Ascending aorta (tissue), 2 donors: ENCODE results near the gene AGAP1. TPM values are rescaled to one million over a fixed set of nuclear protein-coding genes. Genes with fewer than 3 reads are reported as not detected.
"Not testable (repeated sequence)": the region's sequence is repeated elsewhere in the genome, so short reads cannot be mapped to it uniquely, and the experiment has no call there.

ENCODE experiments used
- DNase-seq, 2 donors: peaks; one replicate each; pipeline ENCODE4 v3.0.0-alpha.2; 2019; ENCODE audit warnings: low spot score in 2 of 2
- H3K27ac ChIP-seq, 2 donors: fragments of 200-600 bp; sonication (generic); one replicate each; pipeline ENCODE4 v1.5.1; 2016 to 2017; ENCODE audit warnings: mild to moderate bottlenecking in 1 of 2
- H3K27me3 ChIP-seq: fragments of 200-600 bp; sonication (generic); one replicate; pipeline ENCODE4 v1.5.1; 2017
- H3K36me3 ChIP-seq, 2 donors: fragments of 200-600 bp; sonication (generic); one replicate each; pipeline ENCODE4 v1.5.1; 2016
- H3K4me1 ChIP-seq, 2 donors: fragments of 200-600 bp; sonication (generic); one replicate each; pipeline ENCODE4 v1.5.1; 2016 to 2017; ENCODE audit warnings: mild to moderate bottlenecking in 1 of 2
- H3K4me3 ChIP-seq, 2 donors: fragments of 200-600 bp; sonication (generic); one replicate each; pipeline ENCODE4 v1.5.1; 2016 to 2017; ENCODE audit warnings: mild to moderate bottlenecking in 1 of 2
- H3K9me3 ChIP-seq, 2 donors: fragments of 200-600 bp; sonication (generic); one replicate each; pipeline ENCODE4 v1.5.1; 2016
- intact Hi-C: fragments of 100-400 bp; cut with DNase I; formaldehyde crosslinking; loops from one replicate; pipeline ENCODE4 v1.15.1; 2023
- total RNA-seq: library from RNA; depleted of rRNA; stranded (reverse); fragments of >200 nt; gene quantifications from one replicate; pipeline ENCODE4 v1.1.0, GENCODE V29; 2016
- TF ChIP-seq, protein P1 (sequence below), 3 experiments: fragments of 200-600 bp in 2 of 3; fragments of 450-650 bp in 1 of 3; sonication (generic) in 2 of 3; IDR thresholded peaks; one replicate each; pipeline ENCODE4 v1.5.1; 2016 to 2019; ENCODE audit warnings: antibody characterized with exemption in 3 of 3, mild to moderate bottlenecking in 1 of 3, moderate library complexity in 1 of 3

Gene AGAP1
- total RNA-seq, 1 donor from 2014 or later = 19.7 TPM

DNA sequence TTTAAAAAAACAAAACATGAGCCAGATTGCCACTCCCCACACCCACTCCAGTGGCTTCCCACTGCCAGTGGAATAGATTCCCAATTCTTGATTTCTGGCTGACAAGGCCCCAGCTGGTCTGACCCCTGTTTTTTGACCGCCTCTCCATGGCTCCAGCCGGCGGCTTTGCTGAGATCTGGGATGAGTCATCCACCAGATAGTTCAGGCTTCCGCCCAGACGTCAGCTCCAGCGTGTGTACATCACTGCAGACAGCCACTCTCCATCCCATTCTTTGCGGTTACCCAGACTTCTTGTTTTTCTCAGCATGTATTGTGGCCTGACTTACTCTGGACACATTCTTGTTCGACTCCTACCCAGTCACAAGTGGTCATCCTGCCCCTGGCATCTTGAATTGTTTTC, 446.5 kb downstream of the AGAP1 start:
- H3K36me3 ChIP-seq = no peaks in the 10 kb centered on the region
- DNase-seq = no peak
- no peaks in the 10 kb centered on the region for H3K4me1 ChIP-seq
- intact Hi-C loops = no loop called here
- TF ChIP-seq, protein P1, sequence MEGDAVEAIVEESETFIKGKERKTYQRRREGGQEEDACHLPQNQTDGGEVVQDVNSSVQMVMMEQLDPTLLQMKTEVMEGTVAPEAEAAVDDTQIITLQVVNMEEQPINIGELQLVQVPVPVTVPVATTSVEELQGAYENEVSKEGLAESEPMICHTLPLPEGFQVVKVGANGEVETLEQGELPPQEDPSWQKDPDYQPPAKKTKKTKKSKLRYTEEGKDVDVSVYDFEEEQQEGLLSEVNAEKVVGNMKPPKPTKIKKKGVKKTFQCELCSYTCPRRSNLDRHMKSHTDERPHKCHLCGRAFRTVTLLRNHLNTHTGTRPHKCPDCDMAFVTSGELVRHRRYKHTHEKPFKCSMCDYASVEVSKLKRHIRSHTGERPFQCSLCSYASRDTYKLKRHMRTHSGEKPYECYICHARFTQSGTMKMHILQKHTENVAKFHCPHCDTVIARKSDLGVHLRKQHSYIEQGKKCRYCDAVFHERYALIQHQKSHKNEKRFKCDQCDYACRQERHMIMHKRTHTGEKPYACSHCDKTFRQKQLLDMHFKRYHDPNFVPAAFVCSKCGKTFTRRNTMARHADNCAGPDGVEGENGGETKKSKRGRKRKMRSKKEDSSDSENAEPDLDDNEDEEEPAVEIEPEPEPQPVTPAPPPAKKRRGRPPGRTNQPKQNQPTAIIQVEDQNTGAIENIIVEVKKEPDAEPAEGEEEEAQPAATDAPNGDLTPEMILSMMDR (IDR thresholded peaks at IDR 0.05) = no peak
- no peaks in the 10 kb centered on the region for H3K27me3 ChIP-seq
- H3K4me3 ChIP-seq = no peak overlapping the region
- no peaks in the 10 kb centered on the region for H3K9me3 ChIP-seq
- no peak overlapping the region for H3K27ac ChIP-seq

DNA sequence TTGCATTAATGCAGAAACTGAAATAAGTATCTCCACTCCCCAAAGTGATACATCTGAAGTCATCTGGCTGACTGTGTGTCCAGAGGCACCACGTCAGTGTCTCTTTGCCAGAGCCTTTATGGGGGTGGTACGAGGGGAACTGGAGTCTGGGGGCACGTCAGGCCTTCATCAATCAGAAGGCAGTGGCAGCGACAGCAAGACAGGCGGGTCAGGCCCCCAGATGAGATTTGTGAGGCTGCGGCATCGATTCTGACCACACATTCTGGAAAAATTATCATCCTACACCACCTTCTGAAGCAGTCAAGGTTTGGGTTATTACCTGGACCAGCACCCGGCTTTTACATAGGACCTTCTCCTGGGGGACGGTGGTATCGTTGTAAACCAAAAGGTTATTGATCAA, 450.7 kb downstream of the AGAP1 start:
- no peak for DNase-seq
- no peaks in the 10 kb centered on the region for H3K4me1 ChIP-seq
- intact Hi-C loops = no loop called here
- TF ChIP-seq, protein P1 (IDR thresholded peaks at IDR 0.05) = no peak
- H3K4me3 ChIP-seq = no peak overlapping the region
- no peaks in the 10 kb centered on the region for H3K27me3 ChIP-seq
- no peaks in the 10 kb centered on the region for H3K36me3 ChIP-seq
- no peaks in the 10 kb centered on the region for H3K9me3 ChIP-seq
- H3K27ac ChIP-seq = no peak overlapping the region

DNA sequence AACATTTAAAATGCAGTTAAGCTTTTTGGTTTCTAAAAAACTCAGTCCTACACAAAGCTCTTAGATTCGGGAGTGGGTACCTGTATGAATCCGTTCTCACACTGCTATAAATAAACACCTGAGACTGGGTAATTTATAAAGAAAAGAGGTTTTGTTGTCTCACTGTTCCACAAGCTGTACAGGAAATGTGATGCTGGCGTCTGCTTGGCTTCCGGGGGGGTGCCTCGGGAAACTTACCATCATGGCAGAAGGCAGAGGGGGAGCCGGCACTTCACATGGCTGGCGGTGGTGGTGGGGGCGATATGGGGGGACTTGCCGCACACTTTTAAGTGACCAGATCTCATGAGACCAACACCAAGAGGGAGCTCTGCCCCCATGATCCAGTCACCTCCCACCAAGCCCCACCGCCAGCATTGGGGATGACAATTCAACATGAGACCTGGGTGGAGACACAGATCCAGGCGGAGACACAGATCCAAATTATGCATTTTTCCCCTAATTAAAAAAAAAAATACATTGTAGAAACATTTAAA, 451.8 kb downstream of the AGAP1 start:
- Histone ChIP-seq H3K27me3 (no peaks in the 10 kb centered on the region), H3K27ac (no peak overlapping the region), H3K4me1 (no peaks in the 10 kb centered on the region), H3K4me3 (no peak overlapping the region), H3K36me3 (no peaks in the 10 kb centered on the region), H3K9me3 (no peaks in the 10 kb centered on the region)
- DNase-seq = no peak
- intact Hi-C loops = no loop called here
- TF ChIP-seq, protein P1 (IDR thresholded peaks at IDR 0.05) = no peak

DNA sequence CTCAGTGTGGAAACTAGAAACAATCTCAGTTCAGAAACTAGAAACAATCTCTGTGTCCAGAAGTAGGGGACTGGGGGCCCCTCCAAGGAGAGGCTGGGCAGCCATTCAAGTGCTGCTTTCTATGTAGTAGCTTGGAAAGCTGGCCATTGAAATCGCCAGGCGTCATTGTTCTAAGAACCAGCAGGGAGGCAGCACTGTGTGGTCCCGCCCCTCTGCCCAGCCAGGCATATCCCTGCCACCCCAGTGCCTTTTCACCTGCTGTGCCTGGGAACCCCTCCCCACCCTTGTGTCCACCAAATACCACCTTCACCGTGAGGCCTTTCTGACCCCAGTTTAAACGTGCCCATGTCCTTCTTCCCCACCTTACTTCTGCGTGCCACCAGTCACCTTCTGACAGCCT, 452.7 kb downstream of the AGAP1 start:
- H3K27me3 ChIP-seq = no peaks in the 10 kb centered on the region
- H3K27ac ChIP-seq = no peak overlapping the region
- no peaks in the 10 kb centered on the region for H3K36me3 ChIP-seq
- no peaks in the 10 kb centered on the region for H3K4me1 ChIP-seq
- DNase-seq = no peak
- intact Hi-C loops = no loop called here
- H3K9me3 ChIP-seq = no peaks in the 10 kb centered on the region
- H3K4me3 ChIP-seq = no peak overlapping the region
- TF ChIP-seq, protein P1 (IDR thresholded peaks at IDR 0.05) = no peak

DNA sequence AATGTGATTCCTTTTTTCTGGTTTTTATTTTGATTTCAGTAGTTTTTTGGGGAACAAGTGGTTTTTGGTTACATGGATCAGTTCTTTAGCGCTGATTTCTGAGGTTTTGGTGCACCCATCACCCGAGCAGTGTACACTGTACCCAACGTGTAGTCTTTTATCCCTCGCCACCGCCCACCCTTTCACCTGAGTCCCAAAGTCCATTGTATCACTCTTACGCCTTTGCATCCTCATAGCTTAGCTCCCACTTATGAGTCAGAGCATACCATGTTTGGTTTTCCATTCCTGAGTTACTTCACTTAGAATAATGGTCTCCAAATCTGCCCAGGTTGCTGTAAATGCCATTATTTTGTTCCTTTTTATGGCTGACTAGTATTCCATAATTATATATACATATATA, 453.2 kb downstream of the AGAP1 start:
- H3K36me3 ChIP-seq, intact Hi-C loops, H3K27ac ChIP-seq, DNase-seq, H3K9me3 ChIP-seq, H3K4me3 ChIP-seq, H3K27me3 ChIP-seq, H3K4me1 ChIP-seq: not testable (repeated sequence)

DNA sequence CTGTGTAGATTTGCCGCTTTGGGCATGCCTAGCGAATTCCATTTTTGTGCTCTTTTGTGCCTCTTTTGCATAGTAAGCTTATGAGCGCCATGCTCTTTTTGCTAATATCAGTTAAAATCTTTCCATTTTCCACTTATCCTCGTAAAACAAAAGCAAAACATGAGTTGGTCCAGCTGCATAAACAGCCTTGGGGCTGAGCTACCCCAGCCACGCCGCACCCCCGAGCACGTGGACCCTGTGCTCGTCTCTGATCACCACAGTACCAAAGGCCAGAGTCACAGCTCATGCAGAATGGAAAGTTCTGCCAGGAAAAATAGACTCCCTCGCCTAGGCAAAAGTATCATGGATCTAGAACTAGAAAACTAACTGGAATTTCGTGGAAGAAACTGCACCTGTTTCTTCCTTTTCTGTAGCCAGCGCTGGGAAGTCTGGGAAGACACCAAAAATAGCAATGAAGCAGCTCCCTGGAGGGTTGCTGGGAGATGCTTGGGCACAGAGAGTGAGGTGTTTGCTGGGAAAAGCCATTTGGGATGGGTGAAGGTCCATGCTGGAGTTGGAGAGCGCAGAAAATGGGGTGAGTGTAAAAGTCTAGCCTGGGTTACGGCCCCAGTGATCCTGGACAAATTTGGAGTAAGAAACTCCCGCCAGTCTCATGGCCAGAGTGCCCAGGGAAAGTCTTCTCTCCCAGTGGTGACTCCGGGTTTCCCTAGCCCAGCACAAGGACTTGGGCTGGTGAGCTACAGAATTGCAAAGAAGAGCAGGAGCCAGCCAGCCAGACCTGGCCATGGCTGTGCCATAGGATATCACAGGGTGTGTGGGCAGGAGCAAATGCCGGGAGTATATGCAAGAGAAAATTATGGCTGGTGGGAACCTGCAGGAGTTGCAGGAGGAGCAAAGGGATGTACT, 456.0 kb downstream of the AGAP1 start:
- H3K9me3 ChIP-seq = no peaks in the 10 kb centered on the region
- no peak for DNase-seq
- intact Hi-C loops = no loop called here
- TF ChIP-seq, protein P1 (IDR thresholded peaks at IDR 0.05) = no peak
- H3K4me1 ChIP-seq = no peaks in the 10 kb centered on the region
- H3K36me3 ChIP-seq = no peaks in the 10 kb centered on the region
- no peak overlapping the region for H3K4me3 ChIP-seq
- no peaks in the 10 kb centered on the region for H3K27me3 ChIP-seq
- H3K27ac ChIP-seq = no peak overlapping the region
